Fibroblast of mammary gland (primary cell): ENCODE results near the gene HOXC6.

Experiments
- DNase-seq: peaks from one replicate; pipeline ENCODE4 v3.0.0-alpha.2; 2010; ENCODE audit warnings: low read depth
- H3K4me3 ChIP-seq: 2 replicates; pipeline ENCODE4 v1.5.1; 2011; ENCODE audit warnings: low read depth, mild to moderate bottlenecking, low read length, moderate library complexity; ENCODE audit not compliant: control insufficient read depth
- CTCF ChIP-seq: conservative IDR thresholded peaks from 2 replicates; pipeline ENCODE4 v1.5.1; 2011; ENCODE audit warnings: low read depth, low read length, inconsistent platforms; ENCODE audit not compliant: control insufficient read depth, insufficient read depth

Gene HOXC6

GRCh38 chr12:54012631-54013409 lies 15.4 kb upstream of the HOXC6 start:
- peak; percentile 51 for DNase-seq
- peak overlapping the region; percentile 21 for H3K4me3 ChIP-seq
- TF ChIP-seq CTCF = peak; percentile 2

GRCh38 chr12:54014377-54015017 lies 13.7 kb upstream of the HOXC6 start:
- TF ChIP-seq CTCF = no peak
- peak overlapping the region; percentile 33 for H3K4me3 ChIP-seq

GRCh38 chr12:54015018-54015931 lies 13.0 kb upstream of the HOXC6 start:
- TF ChIP-seq CTCF = no peak
- no peak overlapping the region for H3K4me3 ChIP-seq

More at GRCh38 chr12:54014377-54015017, 13.7 kb upstream of the HOXC6 start:
- no peak for DNase-seq

GRCh38 chr12:54016051-54016450 lies 12.2 kb upstream of the HOXC6 start:
- no peak for DNase-seq
- H3K4me3 ChIP-seq = peak overlapping the region; percentile 94
- TF ChIP-seq CTCF = no peak

More at GRCh38 chr12:54015018-54015931, 13.0 kb upstream of the HOXC6 start:
- DNase-seq = no peak

GRCh38 chr12:54016478-54016964 lies 11.7 kb upstream of the HOXC6 start:
- H3K4me3 ChIP-seq = peak overlapping the region; percentile 94
- TF ChIP-seq CTCF = no peak
- peak; percentile 96 for DNase-seq
